GM19395 (cell line): ENCODE data around the gene HBA2.
"Not testable (repeated sequence)": the region's sequence is repeated elsewhere in the genome, so short reads cannot be mapped to it uniquely, and the experiment has no call there.

Experiments used
- ATAC-seq: cut with Tn5 transposase; IDR thresholded peaks from one replicate; pipeline ENCODE4 v1.9.1; 2021; ENCODE audit warnings: mild to moderate bottlenecking, moderate library complexity; ENCODE audit not compliant: unreplicated experiment

HBA2 gene

GRCh38 chr16:173928-174769, 1.5 kb downstream of the HBA2 start:
- ATAC-seq = not testable (repeated sequence)

- no peak for ATAC-seq
These were observed 2.6 kb downstream of the HBA2 start for GRCh38 chr16:175011-175949.

- not testable (repeated sequence) for ATAC-seq
These were observed 3.3 kb downstream of the HBA2 start for GRCh38 chr16:176006-176405.

GRCh38 chr16:176477-177382, 4.1 kb downstream of the HBA2 start, which contains the start of gene HBA1:
Gene HBA1, plus strand, starts transcription at chr16:176680. Its CDS starts 37 bp downstream, at chr16:176717.
- ATAC-seq = not testable (repeated sequence)

- ATAC-seq = no peak
These were observed 4.7 kb downstream of the HBA2 start for GRCh38 chr16:177394-177822.

DNA sequence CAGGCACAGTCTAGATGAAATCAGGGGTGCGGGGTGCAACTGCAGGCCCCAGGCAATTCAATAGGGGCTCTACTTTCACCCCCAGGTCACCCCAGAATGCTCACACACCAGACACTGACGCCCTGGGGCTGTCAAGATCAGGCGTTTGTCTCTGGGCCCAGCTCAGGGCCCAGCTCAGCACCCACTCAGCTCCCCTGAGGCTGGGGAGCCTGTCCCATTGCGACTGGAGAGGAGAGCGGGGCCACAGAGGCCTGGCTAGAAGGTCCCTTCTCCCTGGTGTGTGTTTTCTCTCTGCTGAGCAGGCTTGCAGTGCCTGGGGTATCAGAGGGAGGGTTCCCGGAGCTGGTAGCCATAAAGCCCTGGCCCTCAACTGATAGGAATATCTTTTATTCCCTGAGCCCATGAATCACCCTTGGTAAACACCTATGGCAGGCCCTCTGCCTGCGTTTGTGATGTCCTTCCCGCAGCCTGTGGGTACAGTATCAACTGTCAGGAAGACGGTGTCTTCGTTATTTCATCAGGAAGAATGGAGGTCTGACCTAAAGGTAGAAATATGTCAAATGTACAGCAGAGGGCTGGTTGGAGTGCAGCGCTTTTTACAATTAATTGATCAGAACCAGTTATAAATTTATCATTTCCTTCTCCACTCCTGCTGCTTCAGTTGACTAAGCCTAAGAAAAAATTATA, 5.4 kb downstream of the HBA2 start:
- ATAC-seq = no peak

GRCh38 chr16:178668-179015, 6.0 kb downstream of the HBA2 start:
- ATAC-seq = no peak

DNA sequence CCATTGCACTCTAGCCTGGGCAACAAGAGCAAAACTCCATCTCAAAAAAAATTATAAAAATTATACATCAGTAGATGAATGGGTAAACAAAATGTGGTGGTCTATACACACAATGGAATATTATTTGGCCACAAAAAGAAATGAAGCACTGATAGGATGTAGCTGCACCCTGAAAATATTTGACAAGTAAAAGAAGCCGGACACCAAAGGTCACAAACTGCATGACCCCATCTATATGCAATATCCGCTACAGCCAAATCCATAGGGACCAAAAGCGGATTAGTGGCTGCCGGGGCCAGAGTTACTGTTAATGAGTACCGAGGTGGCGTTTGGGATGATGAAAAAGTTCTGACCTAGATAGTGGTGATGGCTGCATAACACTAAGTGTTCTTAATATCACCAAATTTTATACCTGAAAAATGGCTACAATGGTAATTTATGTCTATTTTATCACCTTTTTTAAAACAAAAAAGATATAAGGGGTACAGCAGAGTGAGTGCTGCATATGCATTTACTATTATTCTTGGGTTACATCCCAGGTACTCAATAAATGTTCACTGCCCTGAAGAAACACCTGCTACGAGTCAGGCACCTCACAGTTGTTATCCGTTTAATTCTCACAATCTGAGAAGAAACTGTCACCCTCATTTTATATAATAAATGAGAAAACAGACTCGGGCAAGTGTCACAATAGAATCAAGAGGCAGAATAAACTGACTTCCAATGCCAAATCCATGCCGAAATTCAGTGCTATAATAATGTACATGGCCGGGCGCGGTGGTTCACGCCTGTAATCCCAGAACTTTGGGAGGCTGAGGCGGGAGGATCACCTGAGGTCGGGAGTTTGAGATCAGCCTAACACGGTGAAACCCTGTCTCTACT, 6.8 kb downstream of the HBA2 start:
- ATAC-seq = no peak

- ATAC-seq = no peak
These were observed 7.5 kb downstream of the HBA2 start, which contains the start of gene HBQ1 for GRCh38 chr16:180101-180675. Gene HBQ1, plus strand, starts transcription at chr16:180459. Its CDS starts 28 bp downstream, at chr16:180487.

GRCh38 chr16:180681-181564, 8.2 kb downstream of the HBA2 start:
- no peak for ATAC-seq

DNA sequence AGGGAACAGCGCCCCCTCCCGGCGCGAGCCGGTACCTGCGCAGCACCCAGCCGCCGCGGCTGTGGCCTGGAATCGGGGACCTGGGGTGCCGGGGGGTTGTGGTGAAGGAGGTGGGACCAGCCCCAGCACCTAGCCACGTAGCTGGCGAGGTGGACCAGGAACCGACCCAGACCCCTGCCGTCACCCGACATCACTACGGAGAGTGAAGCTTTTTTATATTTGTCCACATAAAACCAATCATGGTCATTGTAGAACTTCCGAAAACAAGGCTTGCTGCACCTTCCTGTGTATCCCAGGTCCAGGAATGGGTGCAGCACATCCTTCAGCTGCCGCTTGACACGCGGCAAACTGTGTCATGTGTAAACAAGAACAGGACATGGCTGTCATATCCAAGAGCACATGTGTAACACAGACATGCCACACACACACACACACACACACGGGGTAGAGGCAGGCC, 8.9 kb downstream of the HBA2 start:
- ATAC-seq = no peak

GRCh38 chr16:183005-183404, 10.3 kb downstream of the HBA2 start:
- ATAC-seq = no peak

DNA sequence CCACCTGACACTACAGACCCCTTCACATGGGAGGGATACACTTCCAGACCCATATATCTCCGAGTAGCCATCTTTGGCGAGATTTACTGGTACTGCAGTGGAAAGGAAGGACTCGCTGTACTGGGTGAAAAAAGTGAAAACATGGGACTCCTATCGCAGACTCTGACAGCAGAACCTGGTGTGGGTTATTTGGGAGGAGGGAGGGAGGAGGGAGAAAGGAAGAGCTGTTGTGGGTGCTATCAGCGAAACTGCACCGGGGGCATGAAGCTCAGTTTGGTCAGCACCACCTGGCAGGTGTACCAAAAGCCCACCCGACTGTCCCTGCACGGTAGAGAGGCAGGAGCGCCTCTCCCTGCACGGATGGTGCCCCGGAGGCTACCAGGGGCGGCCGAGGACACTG, 12.5 kb downstream of the HBA2 start:
- ATAC-seq = no peak

DNA sequence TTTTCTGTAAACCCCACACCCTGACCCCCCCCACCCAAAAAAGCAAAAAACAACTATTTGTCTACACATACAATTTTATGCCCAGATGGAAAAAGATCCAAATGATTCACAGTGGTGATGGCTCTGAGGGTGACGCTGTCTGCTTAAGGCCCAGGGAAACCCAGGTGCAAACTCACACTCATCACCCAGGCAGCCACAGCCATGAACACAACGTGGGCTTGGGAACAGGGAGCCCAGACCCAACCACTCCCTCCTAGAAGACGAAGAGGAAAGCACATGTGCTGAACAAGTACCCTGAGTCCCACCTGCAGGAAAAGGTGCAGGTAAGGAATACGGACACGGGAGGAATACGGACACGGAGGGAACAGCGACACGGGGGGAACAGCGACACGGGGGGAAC, 13.0 kb downstream of the HBA2 start:
- ATAC-seq = no peak

GRCh38 chr16:187330-187729, 14.7 kb downstream of the HBA2 start:
- ATAC-seq = no peak

- ATAC-seq = no peak
These were observed 16.0 kb downstream of the HBA2 start for GRCh38 chr16:188674-189073.

GRCh38 chr16:189604-190186, 17.0 kb downstream of the HBA2 start:
- no peak for ATAC-seq
